SU-DHL-6 (cell line): Measurements from ENCODE around the gene CRTAC1.

Experiments used
- H2AFZ ChIP-seq: fragments of 200-600 bp; sonication (generic); 2 replicates; pipeline ENCODE4 v1.6.1; 2014; ENCODE audit warnings: low read depth, mild to moderate bottlenecking, moderate library complexity, mixed read lengths, antibody characterized with exemption, low read length; ENCODE audit not compliant: severe bottlenecking
- H3F3A ChIP-seq: fragments of 200-600 bp; shearing (Covaris generic); 2 replicates; pipeline ENCODE4 v1.6.0; 2016; ENCODE audit warnings: antibody characterized with exemption, mild to moderate bottlenecking; ENCODE audit not compliant: insufficient read depth
- H3K27ac ChIP-seq: fragments of 200-600 bp; sonication (generic); 2 replicates; pipeline ENCODE4 v1.5.1; 2016; ENCODE audit warnings: low read depth, mild to moderate bottlenecking, low read length, moderate library complexity, mixed read lengths
- H3K27me3 ChIP-seq: fragments of 200-600 bp; sonication (generic), shearing (Covaris generic); 2 replicates; pipeline ENCODE4 v1.6.0; 2014; ENCODE audit warnings: mild to moderate bottlenecking, low read length
- H3K36me3 ChIP-seq: fragments of 200-600 bp; sonication (generic); 2 replicates; pipeline ENCODE4 v1.6.1; 2014; ENCODE audit warnings: mild to moderate bottlenecking, low read length, mixed read lengths
- H3K4me2 ChIP-seq: fragments of 300-600, 200-600 bp; shearing (Covaris generic), sonication (generic); 2 replicates; pipeline ENCODE4 v1.6.0; 2014; ENCODE audit warnings: low read length, low read depth, mild to moderate bottlenecking; ENCODE audit not compliant: poor library complexity, severe bottlenecking
- H3K4me3 ChIP-seq: fragments of 200-600 bp; sonication (generic); 2 replicates; pipeline ENCODE4 v1.5.1; 2014; ENCODE audit warnings: antibody characterized with exemption, low read length, mild to moderate bottlenecking, mixed read lengths; ENCODE audit not compliant: insufficient read depth, poor library complexity, severe bottlenecking
- H3K79me2 ChIP-seq: fragments of 200-600 bp; sonication (generic); 2 replicates; pipeline ENCODE4 v1.6.1; 2014; ENCODE audit warnings: mild to moderate bottlenecking, low read length, moderate library complexity; ENCODE audit not compliant: insufficient read depth
- H3K9ac ChIP-seq: fragments of 200-600 bp; sonication (generic); 2 replicates; pipeline ENCODE4 v1.7.0; 2014; ENCODE audit warnings: mild to moderate bottlenecking, low read length
- H3K9me2 ChIP-seq: fragments of 200-600 bp; sonication (generic); replicated peaks from 2 replicates; pipeline ENCODE4 v1.6.1; 2014; ENCODE audit warnings: low read length; ENCODE audit not compliant: insufficient read depth
- H3K9me3 ChIP-seq: fragments of 200-600 bp; sonication (generic); 2 replicates; pipeline ENCODE4 v1.6.1; 2014; ENCODE audit warnings: low read length, mixed read lengths; ENCODE audit not compliant: insufficient read depth
- H4K20me1 ChIP-seq: fragments of 200-600 bp; sonication (generic); 2 replicates; pipeline ENCODE4 v1.6.1; 2014; ENCODE audit warnings: low read depth, mild to moderate bottlenecking, antibody characterized with exemption, low read length, moderate library complexity, mixed read lengths
- CTCF ChIP-seq: fragments of 200-600 bp; sonication (generic); IDR thresholded peaks from one replicate; pipeline ENCODE4 v1.5.1; 2017; ENCODE audit warnings: antibody characterized with exemption, mild to moderate bottlenecking, low read length, moderate library complexity; ENCODE audit not compliant: insufficient read depth, poor library complexity, severe bottlenecking
- EZH2phosphoT487 ChIP-seq: fragments of 200-600 bp; sonication (generic), shearing (Covaris generic); conservative IDR thresholded peaks from 2 replicates; pipeline ENCODE4 v1.6.1; 2018; ENCODE audit warnings: mild to moderate bottlenecking, antibody characterized with exemption, low read length, moderate library complexity, mixed read lengths

CRTAC1 gene

GRCh38 chr10:97838091-97838490, 192.3 kb downstream of the CRTAC1 start:
- no peaks in the 10 kb centered on the region for H3K27me3 ChIP-seq
- no peak overlapping the region for H3K9ac ChIP-seq
- no peaks in the 10 kb centered on the region for H3K9me2 ChIP-seq
- H4K20me1 ChIP-seq: no peaks in the 10 kb centered on the region
- no peaks in the 10 kb centered on the region for H3K36me3 ChIP-seq
- H3K4me3 ChIP-seq: no peak overlapping the region
- no peaks in the 10 kb centered on the region for H3K9me3 ChIP-seq
- H3K79me2 ChIP-seq: no peaks in the 10 kb centered on the region
- H2AFZ ChIP-seq: no peak overlapping the region
- H3K27ac ChIP-seq: no peak overlapping the region
- H3K4me2 ChIP-seq: no peak overlapping the region
- no peaks in the 10 kb centered on the region for H3F3A ChIP-seq
- TF ChIP-seq EZH2phosphoT487: no peak
- TF ChIP-seq CTCF: no peak

GRCh38 chr10:97836446-97836845, 194.0 kb downstream of the CRTAC1 start:
- Histone ChIP-seq H3K9ac (no peak overlapping the region), H3K79me2 (no peaks in the 10 kb centered on the region), H3K4me3 (no peak overlapping the region), H2AFZ (no peak overlapping the region), H3K27me3 (no peaks in the 10 kb centered on the region), H3K4me2 (no peak overlapping the region), H3K9me3 (no peaks in the 10 kb centered on the region), H4K20me1 (no peaks in the 10 kb centered on the region), H3K27ac (no peak overlapping the region), H3F3A (no peaks in the 10 kb centered on the region), H3K36me3 (no peaks in the 10 kb centered on the region), H3K9me2 (no peaks in the 10 kb centered on the region)
- no peak for TF ChIP-seq EZH2phosphoT487
- no peak for TF ChIP-seq CTCF

- Histone ChIP-seq H3K79me2 (no peaks in the 10 kb centered on the region), H3K36me3 (no peaks in the 10 kb centered on the region), H3F3A (no peaks in the 10 kb centered on the region), H3K27me3 (no peaks in the 10 kb centered on the region), H4K20me1 (no peaks in the 10 kb centered on the region), H3K9me3 (no peaks in the 10 kb centered on the region), H3K27ac (no peak overlapping the region), H3K4me3 (no peak overlapping the region), H3K9ac (no peak overlapping the region), H2AFZ (no peak overlapping the region), H3K4me2 (no peak overlapping the region), H3K9me2 (no peaks in the 10 kb centered on the region)
- TF ChIP-seq CTCF (no peak), EZH2phosphoT487 (no peak)
These were observed 199.2 kb downstream of the CRTAC1 start for GRCh38 chr10:97831259-97831658.
